HS-27A (cell line): ENCODE data around the gene LDAH.
A peak's percentile ranks its signal among the peaks of the same experiment; 100 is the strongest.

Experiments
- DNase-seq: peaks from one replicate; pipeline ENCODE4 v3.0.0-alpha.2; 2012; ENCODE audit warnings: low read depth, missing footprints

Gene LDAH

GRCh38 chr2:20667531-20668401, 155.1 kb downstream of the LDAH start:
- no peak for DNase-seq

DNA sequence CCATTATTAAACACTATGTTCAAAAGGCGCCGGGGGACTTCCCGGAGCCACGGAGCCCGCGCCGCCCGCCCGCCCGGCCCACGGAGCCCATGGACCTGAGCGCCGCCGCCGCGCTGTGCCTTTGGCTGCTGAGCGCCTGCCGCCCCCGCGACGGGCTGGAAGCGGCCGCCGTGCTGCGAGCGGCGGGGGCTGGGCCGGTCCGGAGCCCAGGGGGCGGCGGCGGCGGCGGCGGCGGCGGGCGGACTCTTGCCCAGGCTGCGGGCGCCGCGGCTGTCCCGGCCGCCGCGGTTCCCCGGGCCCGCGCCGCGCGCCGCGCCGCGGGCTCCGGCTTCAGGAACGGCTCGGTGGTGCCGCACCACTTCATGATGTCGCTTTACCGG, 155.8 kb downstream of the LDAH start:
- DNase-seq = no peak

DNA sequence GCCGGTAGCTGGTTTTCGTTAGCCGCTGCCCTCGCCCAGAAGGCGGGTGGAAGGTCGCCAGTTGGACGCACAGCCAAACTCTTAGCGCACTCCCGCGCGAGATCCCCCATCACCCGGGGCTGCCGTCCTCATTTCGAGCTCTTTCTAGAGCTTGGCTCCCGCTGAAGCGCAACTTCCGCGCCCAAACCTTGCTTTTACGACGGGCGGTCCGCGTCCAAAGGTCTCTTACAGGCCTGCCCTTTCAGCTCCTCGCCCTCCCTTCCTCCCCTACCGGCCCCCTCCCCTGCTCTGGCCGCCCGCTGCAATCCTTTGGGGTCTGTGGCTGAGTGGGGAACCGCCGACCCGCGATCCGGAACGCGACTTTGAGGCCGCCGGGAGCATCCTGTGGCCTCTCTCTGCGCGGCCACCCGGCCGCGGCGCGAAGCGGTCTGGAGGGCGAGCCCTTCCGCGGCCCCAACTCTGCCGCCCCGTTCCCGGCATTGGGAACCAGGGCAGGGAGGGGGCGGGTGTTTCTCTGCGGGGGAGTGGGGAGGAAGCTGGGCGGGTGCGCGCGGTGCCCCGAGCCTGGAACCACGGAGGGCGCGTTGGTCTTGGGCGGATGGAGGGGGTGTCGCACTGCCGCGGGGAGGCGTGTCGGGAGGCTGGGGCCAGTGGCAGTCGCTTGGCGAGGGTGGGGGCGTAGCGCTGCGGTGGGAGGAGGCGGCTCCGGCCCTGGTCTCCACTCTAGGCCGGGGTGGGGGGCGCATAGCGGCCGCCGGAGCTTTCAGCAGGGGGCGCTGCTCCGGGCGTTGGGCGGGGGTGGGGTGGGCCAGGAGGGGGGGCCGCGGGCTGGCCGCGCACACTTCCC, 156.4 kb downstream of the LDAH start, which contains the start of gene GDF7:
TSS of gene GDF7 (plus strand) at position 841 of the 847 bp plus-strand sequence. CDS start 96 bp downstream, outside the sequence.
- no peak for DNase-seq

DNA sequence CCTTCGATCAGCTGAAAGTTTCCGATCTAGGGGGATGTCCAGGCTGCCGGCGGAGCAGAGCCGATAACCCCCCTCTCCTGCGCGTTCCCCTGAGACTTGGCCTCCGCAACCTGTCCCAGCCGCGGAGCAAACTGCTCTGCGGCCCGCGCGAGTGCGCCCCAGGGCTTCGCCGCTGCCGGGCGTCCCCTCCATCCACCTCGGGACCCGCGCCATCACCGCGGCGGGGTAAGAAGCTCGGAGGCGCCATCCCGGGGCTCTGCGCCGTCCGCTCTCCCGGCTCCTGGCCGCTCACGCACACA, 156.9 kb downstream of the LDAH start:
- no peak for DNase-seq

GRCh38 chr2:20665243-20666004, 157.5 kb downstream of the LDAH start:
- DNase-seq = no peak

- no peak for DNase-seq
Observed at GRCh38 chr2:20664431-20665242, 158.3 kb downstream of the LDAH start.

- no peak for DNase-seq
Observed at GRCh38 chr2:20664071-20664390, 158.9 kb downstream of the LDAH start.

- DNase-seq = no peak
Observed at GRCh38 chr2:20663196-20664070, 159.5 kb downstream of the LDAH start.

DNA sequence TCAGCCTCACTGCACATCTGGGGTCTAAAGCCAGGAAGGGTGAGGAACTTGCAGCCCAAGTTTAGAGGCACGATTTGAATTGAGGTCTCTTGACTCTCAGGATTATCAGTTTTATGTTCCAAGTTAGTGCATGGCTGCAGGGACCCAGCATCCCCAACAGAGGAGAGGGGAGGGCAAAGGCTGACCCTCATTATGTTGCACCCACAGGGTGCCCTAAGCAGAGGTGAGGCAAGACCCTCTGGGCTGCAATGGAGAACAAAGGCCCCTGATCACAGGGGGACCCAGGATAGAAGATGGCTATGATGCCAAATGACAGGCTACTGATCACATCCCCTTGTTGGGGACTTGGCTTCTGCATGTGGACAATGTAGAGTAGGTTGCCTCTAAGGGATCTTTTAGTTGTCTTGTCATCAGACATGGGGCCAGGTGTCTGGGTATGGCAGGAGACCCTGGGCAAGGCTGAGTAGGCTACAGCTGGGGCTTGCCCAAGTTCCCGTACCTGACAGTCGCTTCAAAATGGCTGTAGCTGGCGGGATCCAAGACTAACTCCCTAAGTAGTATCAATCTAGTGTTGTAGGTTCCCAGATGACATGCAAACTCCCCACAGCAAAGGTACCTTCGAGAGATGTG, 160.5 kb downstream of the LDAH start:
- DNase-seq = no peak

- peak; percentile 59 for DNase-seq
Observed at GRCh38 chr2:20661421-20662307, 161.2 kb downstream of the LDAH start.

DNA sequence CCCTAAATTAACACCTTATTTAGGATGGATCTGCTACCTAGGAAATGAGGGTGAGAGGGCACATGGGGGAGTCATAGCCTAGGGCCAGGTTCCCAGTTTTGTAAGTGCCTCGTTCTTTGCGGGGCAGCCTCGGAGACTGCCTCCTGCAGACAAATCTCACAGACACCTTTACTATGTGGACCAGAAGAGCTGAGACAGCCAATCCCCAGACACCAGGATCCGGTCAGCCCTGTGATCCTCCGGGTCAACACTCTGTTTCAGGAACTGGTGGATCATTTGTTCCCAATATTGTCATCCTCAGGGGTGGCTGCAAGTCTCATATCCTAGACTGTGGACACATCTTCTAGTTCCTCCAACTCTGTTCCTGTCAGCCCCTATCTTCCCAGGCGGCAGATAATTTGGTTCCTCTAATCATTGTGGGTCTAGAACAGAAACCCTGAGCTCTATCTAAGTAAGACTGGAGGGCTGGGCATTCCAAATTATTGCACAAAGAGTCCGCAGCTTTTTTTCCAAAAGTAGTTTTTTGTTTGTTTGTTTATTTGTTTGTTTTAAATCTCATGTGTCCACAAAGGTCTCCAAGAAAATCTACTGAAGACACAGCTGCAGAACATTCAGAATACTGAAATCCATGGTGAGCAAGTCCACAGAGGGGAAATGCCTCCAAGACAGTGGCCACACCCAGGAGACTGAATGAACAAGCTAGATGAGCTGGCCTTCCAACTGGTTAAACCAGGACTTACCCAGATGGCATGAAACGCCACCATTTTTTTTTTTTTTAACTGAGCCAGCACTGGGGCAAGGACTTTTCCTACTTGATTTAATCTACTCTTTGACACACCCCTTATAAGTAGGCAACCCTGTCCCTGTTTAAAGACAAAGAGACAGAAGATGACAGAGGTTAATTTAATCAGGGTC, 162.1 kb downstream of the LDAH start:
- DNase-seq = no peak

GRCh38 chr2:20657522-20658235, 165.2 kb downstream of the LDAH start:
- no peak for DNase-seq

DNA sequence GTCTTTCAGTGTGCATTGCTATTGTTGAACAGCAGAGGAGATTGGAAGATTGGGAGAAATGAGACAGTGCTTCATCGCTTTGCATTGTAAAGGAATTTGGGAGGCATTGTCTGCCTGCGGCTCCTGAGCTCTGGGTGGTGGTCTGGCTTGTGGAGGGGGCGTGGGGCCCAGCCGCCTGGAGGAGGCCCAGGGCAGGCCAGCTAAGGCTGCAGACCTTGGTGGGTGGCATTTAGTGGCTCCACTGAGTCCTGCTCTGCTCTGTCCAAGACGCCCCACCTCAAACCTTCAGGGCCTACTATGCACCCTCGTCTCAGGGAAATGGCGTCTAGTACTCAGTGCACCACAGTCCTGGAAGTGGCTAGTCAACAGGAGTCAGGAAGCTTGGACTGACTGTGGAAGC, 166.3 kb downstream of the LDAH start:
- DNase-seq = no peak

DNA sequence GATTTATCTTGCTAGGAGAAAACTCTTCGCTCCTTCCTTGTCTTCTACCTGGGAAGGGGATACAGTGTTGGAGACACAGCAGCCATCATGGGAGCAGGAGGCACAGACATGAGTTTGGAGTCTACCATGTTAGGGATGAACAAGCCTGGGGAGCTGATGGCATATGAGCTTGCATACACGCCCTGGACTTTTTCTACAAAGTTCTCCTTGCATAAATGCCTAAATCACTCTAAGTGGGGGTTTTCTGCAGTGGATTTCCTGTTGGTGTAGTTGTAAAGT, 168.4 kb downstream of the LDAH start:
- DNase-seq = no peak

GRCh38 chr2:20653695-20654534, 169.0 kb downstream of the LDAH start:
- DNase-seq = no peak

GRCh38 chr2:20652673-20653575, 170.0 kb downstream of the LDAH start:
- no peak for DNase-seq
